ENCODE measurements around the gene DMRT3. TPM values are rescaled to one million over a fixed set of nuclear protein-coding genes. Genes with fewer than 3 reads are reported as not detected.
"Not testable (repeated sequence)": the region's sequence is repeated elsewhere in the genome, so short reads cannot be mapped to it uniquely, and the experiment has no call there.

Gene DMRT3
- total and polyA plus RNA-seq, 11 donors, result 0.15 TPM; not detected in 10

GRCh38 chr9:994005-994404 lies 17.6 kb downstream of the DMRT3 start:
- intact Hi-C loops (cut with DNase I), result loop anchor here in 1 of 10 donors (10.0 kb wide), 1 partner anchor 609 kb away; no protein-coding TSS in a partner anchor
- Histone ChIP-seq H3K36me3 (no peaks in the 10 kb centered on the region), H3K9me3 (peaks cover 0 to 8% (median 0%) of the 10 kb centered on the region in 12 donors), H3K27me3 (peaks cover 0 to 40% (median 17%) of the 10 kb centered on the region in 9 donors), H3K4me1 (peaks cover 0 to 1% (median 0%) of the 10 kb centered on the region in 12 donors), H3K27ac (no peak overlapping the region), H3K4me3 (no peak overlapping the region)
- DNase-seq, result no peak
- 78 to 86% (median 83%) methylated on average over 4 of the region's 4 CpGs for WGBS, 4 donors
- ATAC-seq, result no peak
- TF ChIP-seq CTCF (IDR thresholded peaks at IDR 0.05) (no peak), POLR2A (IDR thresholded peaks at IDR 0.05) (no peak)

GRCh38 chr9:995192-995591 lies 18.7 kb downstream of the DMRT3 start:
- Histone ChIP-seq H3K4me3 (no peak overlapping the region), H3K27ac (no peak overlapping the region), H3K27me3 (peaks cover 0 to 29% (median 10%) of the 10 kb centered on the region in 9 donors), H3K36me3 (no peaks in the 10 kb centered on the region), H3K9me3 (peaks cover 0 to 8% (median 0%) of the 10 kb centered on the region in 12 donors), H3K4me1 (peaks cover 0 to 9% (median 0%) of the 10 kb centered on the region in 12 donors)
- DNase-seq, result no peak
- 78 to 89% (median 83%) methylated on average over 4 of the region's 4 CpGs for WGBS, 4 donors
- intact Hi-C loops (cut with DNase I), result loop anchor here in 1 of 10 donors (10.0 kb wide), 1 partner anchor 610 kb away; no protein-coding TSS in a partner anchor
- TF ChIP-seq POLR2A (IDR thresholded peaks at IDR 0.05) (no peak), CTCF (IDR thresholded peaks at IDR 0.05) (no peak)
- ATAC-seq, result no peak

GRCh38 chr9:995781-996180 lies 19.3 kb downstream of the DMRT3 start:
- 51 to 60% (median 54%) methylated on average over 3 of the region's 3 CpGs for WGBS, 4 donors
- H3K27ac ChIP-seq, result no peak overlapping the region
- intact Hi-C loops (cut with DNase I), result loop anchor here in 1 of 10 donors (10.0 kb wide), 1 partner anchor 611 kb away; no protein-coding TSS in a partner anchor
- H3K9me3 ChIP-seq, result peaks cover 0 to 8% (median 0%) of the 10 kb centered on the region in 12 donors
- ATAC-seq (peak in 1 of 4 donors; percentile 34), DNase-seq (no peak)
- no peaks in the 10 kb centered on the region for H3K36me3 ChIP-seq
- peaks cover 0 to 9% (median 0%) of the 10 kb centered on the region in 12 donors for H3K4me1 ChIP-seq
- TF ChIP-seq CTCF (IDR thresholded peaks at IDR 0.05) (no peak), POLR2A (IDR thresholded peaks at IDR 0.05) (no peak)
- H3K27me3 ChIP-seq, result peaks cover 0 to 24% (median 6%) of the 10 kb centered on the region in 9 donors
- no peak overlapping the region for H3K4me3 ChIP-seq

GRCh38 chr9:998299-999110 lies 22.1 kb downstream of the DMRT3 start:
- WGBS, 4 donors, result 62 to 94% (median 72%) methylated on average over 16 to 28 of the region's 55 CpGs
- peak in 1 of 5 donors; percentile 30 for DNase-seq
- intact Hi-C loops (cut with DNase I), result loop anchor here in 1 of 10 donors (10.0 kb wide), 1 partner anchor 614 kb away; no protein-coding TSS in a partner anchor

More at GRCh38 chr9:998299-999110, 22.1 kb downstream of the DMRT3 start:
- not testable (repeated sequence) for H3K9me3 ChIP-seq, H3K4me3 ChIP-seq, H3K27ac ChIP-seq, H3K36me3 ChIP-seq, H3K4me1 ChIP-seq, ATAC-seq, H3K27me3 ChIP-seq
- peak in 11 of 12 donors; percentile 10 to 46 (median 35) for TF ChIP-seq CTCF (IDR thresholded peaks at IDR 0.05)

Data from heart left ventricle (tissue), 16 donors.